ENCODE measurements around the gene IGFBP2. TPM values are rescaled to one million over a fixed set of nuclear protein-coding genes. Genes with fewer than 3 reads are reported as not detected.

Gene IGFBP2
- total RNA-seq, 1 donor from 2014 or later = 2,855 TPM

DNA sequence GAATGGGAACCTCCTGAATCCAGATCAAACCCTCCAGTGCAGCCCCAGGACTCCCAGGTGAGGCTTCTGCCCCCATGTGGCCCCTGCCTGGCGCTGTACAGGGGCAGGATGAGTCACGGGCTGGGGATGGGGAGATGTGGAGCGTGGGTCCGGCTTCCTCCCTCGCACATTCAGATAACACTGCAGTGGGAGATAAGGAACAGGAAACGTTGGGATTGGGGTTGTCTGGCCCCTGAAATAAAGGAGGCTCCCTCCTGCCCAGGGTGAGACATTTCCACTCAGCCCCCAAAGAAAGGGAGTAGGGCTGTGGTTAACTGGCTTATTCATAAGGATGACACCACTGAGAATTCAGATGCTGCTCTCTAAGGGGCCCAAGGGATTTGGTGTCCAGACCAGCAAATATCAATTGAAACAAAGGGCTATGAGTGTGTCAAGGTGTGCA is 31.4 kb downstream of the IGFBP2 start:
- H3K27ac Mint-ChIP-seq (ENCODE audit: unreplicated experiment) = peak overlapping the region; percentile 76
- peaks cover 62% of the 10 kb centered on the region for H3K36me3 Mint-ChIP-seq (ENCODE audit: unreplicated experiment)
- no peaks in the 10 kb centered on the region for H3K27me3 Mint-ChIP-seq (ENCODE audit: unreplicated experiment)
- H3K4me1 Mint-ChIP-seq (ENCODE audit: unreplicated experiment) = peaks cover 37% of the 10 kb centered on the region
- TF ChIP-seq, protein P1, sequence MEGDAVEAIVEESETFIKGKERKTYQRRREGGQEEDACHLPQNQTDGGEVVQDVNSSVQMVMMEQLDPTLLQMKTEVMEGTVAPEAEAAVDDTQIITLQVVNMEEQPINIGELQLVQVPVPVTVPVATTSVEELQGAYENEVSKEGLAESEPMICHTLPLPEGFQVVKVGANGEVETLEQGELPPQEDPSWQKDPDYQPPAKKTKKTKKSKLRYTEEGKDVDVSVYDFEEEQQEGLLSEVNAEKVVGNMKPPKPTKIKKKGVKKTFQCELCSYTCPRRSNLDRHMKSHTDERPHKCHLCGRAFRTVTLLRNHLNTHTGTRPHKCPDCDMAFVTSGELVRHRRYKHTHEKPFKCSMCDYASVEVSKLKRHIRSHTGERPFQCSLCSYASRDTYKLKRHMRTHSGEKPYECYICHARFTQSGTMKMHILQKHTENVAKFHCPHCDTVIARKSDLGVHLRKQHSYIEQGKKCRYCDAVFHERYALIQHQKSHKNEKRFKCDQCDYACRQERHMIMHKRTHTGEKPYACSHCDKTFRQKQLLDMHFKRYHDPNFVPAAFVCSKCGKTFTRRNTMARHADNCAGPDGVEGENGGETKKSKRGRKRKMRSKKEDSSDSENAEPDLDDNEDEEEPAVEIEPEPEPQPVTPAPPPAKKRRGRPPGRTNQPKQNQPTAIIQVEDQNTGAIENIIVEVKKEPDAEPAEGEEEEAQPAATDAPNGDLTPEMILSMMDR (IDR thresholded peaks at IDR 0.05) = no peak
- H3K4me3 Mint-ChIP-seq (ENCODE audit: unreplicated experiment) = no peak overlapping the region
- no peak for DNase-seq (ENCODE audit: extremely low spot score, unreplicated experiment)
- no peaks in the 10 kb centered on the region for H3K9me3 Mint-ChIP-seq (ENCODE audit: unreplicated experiment)

DNA sequence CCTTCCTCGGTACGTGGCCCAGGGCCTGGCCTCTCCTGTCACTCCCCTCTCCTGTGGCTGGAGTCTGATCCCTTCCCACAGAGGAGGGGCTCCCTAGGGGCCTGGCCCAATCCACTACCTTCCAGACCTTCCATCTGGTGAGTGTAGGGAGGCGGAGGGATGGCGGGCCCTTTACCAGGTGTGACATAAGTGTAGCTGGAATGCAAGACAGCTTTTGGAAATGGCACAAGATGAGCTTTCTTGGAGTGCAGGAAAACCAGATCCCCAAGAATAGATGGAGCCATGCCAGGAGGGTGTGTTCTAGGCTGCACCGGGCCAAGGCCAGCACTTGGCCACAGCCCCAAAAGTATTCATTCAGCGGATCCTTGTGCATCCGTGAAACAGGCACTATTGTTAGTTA is 32.0 kb downstream of the IGFBP2 start:
- Mint-ChIP-seq H3K4me3 (ENCODE audit: unreplicated experiment) (no peak overlapping the region), H3K27me3 (ENCODE audit: unreplicated experiment) (no peaks in the 10 kb centered on the region), H3K9me3 (ENCODE audit: unreplicated experiment) (no peaks in the 10 kb centered on the region), H3K27ac (ENCODE audit: unreplicated experiment) (peak overlapping the region; percentile 76), H3K36me3 (ENCODE audit: unreplicated experiment) (peaks cover 56% of the 10 kb centered on the region), H3K4me1 (ENCODE audit: unreplicated experiment) (peaks cover 30% of the 10 kb centered on the region)
- DNase-seq (ENCODE audit: extremely low spot score, unreplicated experiment) = no peak
- TF ChIP-seq, protein P1 (IDR thresholded peaks at IDR 0.05) = no peak

DNA sequence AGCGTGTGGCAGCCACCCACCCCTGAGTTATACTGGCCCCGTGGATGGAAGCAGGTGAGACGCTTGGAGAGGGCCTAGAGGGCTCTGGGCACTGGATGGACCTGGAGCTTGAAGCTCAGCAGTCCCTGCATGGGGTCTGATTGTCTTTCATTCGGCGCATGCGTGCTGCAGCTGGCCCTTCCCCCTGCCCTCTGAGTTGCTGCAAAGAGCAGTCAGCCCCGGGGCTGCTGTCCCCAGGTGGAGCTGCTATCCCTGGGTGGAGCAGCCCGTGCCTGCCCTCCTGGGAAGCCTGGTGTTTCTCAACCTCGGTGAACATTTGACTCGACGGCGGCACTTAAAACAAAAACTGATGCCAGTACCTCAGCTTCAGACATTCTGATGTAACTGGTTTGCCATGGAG is 32.5 kb downstream of the IGFBP2 start:
- Mint-ChIP-seq H3K27me3 (ENCODE audit: unreplicated experiment) (no peaks in the 10 kb centered on the region), H3K27ac (ENCODE audit: unreplicated experiment) (peak overlapping the region; percentile 76), H3K4me3 (ENCODE audit: unreplicated experiment) (no peak overlapping the region), H3K9me3 (ENCODE audit: unreplicated experiment) (no peaks in the 10 kb centered on the region), H3K4me1 (ENCODE audit: unreplicated experiment) (peaks cover 27% of the 10 kb centered on the region), H3K36me3 (ENCODE audit: unreplicated experiment) (peaks cover 51% of the 10 kb centered on the region)
- no peak for DNase-seq (ENCODE audit: extremely low spot score, unreplicated experiment)
- TF ChIP-seq, protein P1 (IDR thresholded peaks at IDR 0.05) = no peak

DNA sequence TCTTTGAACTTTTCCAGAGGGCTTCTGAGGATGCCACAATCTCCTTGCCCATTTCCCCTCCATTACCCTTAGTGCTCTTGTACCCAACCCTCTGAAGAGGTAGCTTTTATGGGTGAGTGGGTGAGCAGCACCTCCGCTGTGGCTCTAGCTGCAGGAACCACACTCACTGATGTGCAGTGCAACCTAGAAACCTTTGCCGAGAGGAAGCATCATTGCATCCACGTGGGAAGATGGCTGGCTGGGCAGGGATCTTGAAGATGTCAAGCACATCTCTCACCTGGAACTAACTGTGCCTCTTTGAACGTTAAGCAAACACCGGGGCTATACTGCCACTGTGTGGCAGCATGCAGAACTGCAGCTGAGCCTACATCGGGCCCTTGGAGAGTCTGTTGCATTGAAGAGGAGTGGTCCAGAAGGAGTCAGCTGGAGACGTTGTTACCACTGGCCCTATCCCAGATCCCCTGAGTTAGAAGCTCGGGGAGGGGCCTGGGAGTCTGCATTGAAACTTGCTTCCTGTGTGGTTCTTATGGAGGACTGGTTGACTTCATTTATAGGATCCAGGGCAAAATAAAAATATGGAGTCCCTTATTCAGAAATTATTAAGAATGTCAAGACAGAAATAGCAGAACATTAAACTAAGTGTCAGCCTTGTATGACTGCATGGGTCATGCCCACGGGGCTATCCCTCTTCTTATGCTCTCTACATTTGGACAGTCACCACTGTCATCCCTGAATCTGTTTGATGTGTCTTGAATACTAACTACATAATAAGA is 33.4 kb downstream of the IGFBP2 start:
- H3K36me3 Mint-ChIP-seq (ENCODE audit: unreplicated experiment) = peaks cover 42% of the 10 kb centered on the region
- TF ChIP-seq, protein P1 (IDR thresholded peaks at IDR 0.05) = peak; percentile 94

DNA sequence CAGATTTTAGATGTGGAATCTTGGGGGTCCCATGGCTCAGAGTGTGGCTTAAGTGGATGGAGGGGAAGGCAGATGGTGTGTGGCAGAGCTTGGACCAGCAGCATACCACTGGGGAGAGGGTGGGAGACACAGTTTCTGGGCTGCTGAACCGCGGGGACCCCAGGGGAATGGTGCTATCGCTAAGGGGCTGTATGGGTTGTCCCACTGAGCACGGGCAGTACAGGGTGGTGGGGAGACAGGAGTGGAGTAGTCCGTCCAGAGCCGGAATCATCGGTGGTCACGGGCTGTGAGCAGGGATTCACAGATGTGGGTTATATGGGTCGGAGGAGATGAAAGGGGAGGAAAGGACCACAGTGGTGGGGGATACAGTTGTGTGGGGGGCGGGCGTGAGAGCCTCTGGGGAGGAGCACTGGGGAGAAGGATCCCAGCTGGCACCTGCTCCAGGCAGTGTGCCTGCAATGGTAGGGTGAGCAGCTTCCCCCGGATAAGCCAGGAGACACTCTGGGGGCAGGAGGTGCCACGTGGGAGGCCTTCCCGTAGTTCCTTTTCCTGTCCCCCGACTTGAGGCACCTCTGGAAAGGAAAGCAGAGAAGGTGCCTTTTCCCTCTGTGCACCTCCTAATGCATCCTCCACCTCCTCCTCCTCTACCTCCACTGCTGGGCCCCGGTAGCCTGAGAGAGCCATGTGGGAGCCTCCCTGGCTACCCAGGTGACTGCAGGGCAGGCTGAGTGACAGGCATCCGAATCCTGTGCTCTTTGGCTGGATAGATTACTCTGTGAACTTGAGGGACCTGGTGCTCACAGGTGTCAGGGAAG is 37.3 kb downstream of the IGFBP2 start:
- no peaks in the 10 kb centered on the region for H3K27me3 Mint-ChIP-seq (ENCODE audit: unreplicated experiment)
- H3K36me3 Mint-ChIP-seq (ENCODE audit: unreplicated experiment) = peaks cover 34% of the 10 kb centered on the region
- no peak for DNase-seq (ENCODE audit: extremely low spot score, unreplicated experiment)
- H3K4me1 Mint-ChIP-seq (ENCODE audit: unreplicated experiment) = peaks cover 10% of the 10 kb centered on the region
- no peaks in the 10 kb centered on the region for H3K9me3 Mint-ChIP-seq (ENCODE audit: unreplicated experiment)
- no peak overlapping the region for H3K4me3 Mint-ChIP-seq (ENCODE audit: unreplicated experiment)
- TF ChIP-seq, protein P1 (IDR thresholded peaks at IDR 0.05) = no peak
- H3K27ac Mint-ChIP-seq (ENCODE audit: unreplicated experiment) = peak overlapping the region; percentile 57

More for the DNA sequence above, 33.4 kb downstream of the IGFBP2 start:
- Mint-ChIP-seq H3K9me3 (ENCODE audit: unreplicated experiment) (no peaks in the 10 kb centered on the region), H3K4me1 (ENCODE audit: unreplicated experiment) (peaks cover 22% of the 10 kb centered on the region), H3K27ac (ENCODE audit: unreplicated experiment) (peak overlapping the region; percentile 76), H3K27me3 (ENCODE audit: unreplicated experiment) (no peaks in the 10 kb centered on the region), H3K4me3 (ENCODE audit: unreplicated experiment) (peak overlapping the region; percentile 7)
- no peak for DNase-seq (ENCODE audit: extremely low spot score, unreplicated experiment)

Data from osteocyte (in vitro differentiated cells).